IPS DF 6.9 (cell line): Measurements from ENCODE around the gene DDX23.

Experiments used
- DNase-seq: peaks from one replicate; pipeline ENCODE4 v3.0.0-alpha.2; 2013; ENCODE audit warnings: low read depth, low spot score
- H3K27ac ChIP-seq: one replicate; pipeline ENCODE4 v1.5.1; 2013; ENCODE audit warnings: low read length, control low read depth
- H3K27me3 ChIP-seq: 2 replicates; pipeline ENCODE4 v1.6.1; 2013; ENCODE audit warnings: mild to moderate bottlenecking, low read length; ENCODE audit not compliant: control insufficient read depth, insufficient read depth
- H3K36me3 ChIP-seq: 2 replicates; pipeline ENCODE4 v1.6.1; 2013; ENCODE audit warnings: low read length; ENCODE audit not compliant: control insufficient read depth, insufficient read depth
- H3K4me1 ChIP-seq: 2 replicates; pipeline ENCODE4 v1.6.1; 2013; ENCODE audit warnings: low read length; ENCODE audit not compliant: control insufficient read depth, insufficient read depth
- H3K4me3 ChIP-seq: 2 replicates; pipeline ENCODE4 v1.5.1; 2013; ENCODE audit warnings: mild to moderate bottlenecking, low read length
- H3K9me3 ChIP-seq: 2 replicates; pipeline ENCODE4 v1.6.1; 2013; ENCODE audit warnings: low read length, inconsistent platforms; ENCODE audit not compliant: control insufficient read depth, insufficient read depth
- WGBS: extraction: QIAGEN DNeasy Blood & Tissue Kit; methylation state at CpG from one replicate; pipeline ENCODE4 v1.1.7; 2013; ENCODE audit warnings: mixed read lengths, missing lambda C conversion rate; ENCODE audit not compliant: insufficient read length, insufficient coverage; 5-methylcytosine and 5-hydroxymethylcytosine counted together

Gene DDX23

GRCh38 chr12:48800457-48800856 is 51.5 kb downstream of the DDX23 start:
- no peak for DNase-seq
- WGBS: no CpG with 5 or more reads among the region's 14 CpGs

GRCh38 chr12:48796976-48797375 is 55.0 kb downstream of the DDX23 start:
- no CpG with 5 or more reads among the region's 3 CpGs for WGBS
- Histone ChIP-seq H3K4me1 (no peaks in the 10 kb centered on the region), H3K36me3 (no peaks in the 10 kb centered on the region), H3K4me3 (no peak overlapping the region), H3K27me3 (no peaks in the 10 kb centered on the region), H3K9me3 (no peaks in the 10 kb centered on the region), H3K27ac (no peak overlapping the region)
- DNase-seq: no peak

More at GRCh38 chr12:48800457-48800856, 51.5 kb downstream of the DDX23 start:
- no peak overlapping the region for H3K4me3 ChIP-seq
- H3K36me3 ChIP-seq: no peaks in the 10 kb centered on the region
- no peaks in the 10 kb centered on the region for H3K27me3 ChIP-seq
- H3K27ac ChIP-seq: no peak overlapping the region
- H3K9me3 ChIP-seq: no peaks in the 10 kb centered on the region
- H3K4me1 ChIP-seq: no peaks in the 10 kb centered on the region

GRCh38 chr12:48795550-48796455 is 56.2 kb downstream of the DDX23 start:
- H3K4me3 ChIP-seq: no peak overlapping the region
- H3K4me1 ChIP-seq: no peaks in the 10 kb centered on the region
- no peak overlapping the region for H3K27ac ChIP-seq
- DNase-seq: no peak
- no peaks in the 10 kb centered on the region for H3K27me3 ChIP-seq
- no CpG with 5 or more reads among the region's 12 CpGs for WGBS
- H3K36me3 ChIP-seq: no peaks in the 10 kb centered on the region
- no peaks in the 10 kb centered on the region for H3K9me3 ChIP-seq

- H3K9me3 ChIP-seq: no peaks in the 10 kb centered on the region
- H3K4me1 ChIP-seq: no peaks in the 10 kb centered on the region
- no peaks in the 10 kb centered on the region for H3K36me3 ChIP-seq
- no peak overlapping the region for H3K27ac ChIP-seq
- no peak for DNase-seq
- no peak overlapping the region for H3K4me3 ChIP-seq
- WGBS: no CpG with 5 or more reads among the region's 3 CpGs
- no peaks in the 10 kb centered on the region for H3K27me3 ChIP-seq
Measured at GRCh38 chr12:48794870-48795269, 57.1 kb downstream of the DDX23 start.

GRCh38 chr12:48793696-48794095 is 58.3 kb downstream of the DDX23 start:
- Histone ChIP-seq H3K4me1 (no peaks in the 10 kb centered on the region), H3K9me3 (no peaks in the 10 kb centered on the region), H3K4me3 (no peak overlapping the region), H3K36me3 (no peaks in the 10 kb centered on the region), H3K27ac (no peak overlapping the region), H3K27me3 (no peaks in the 10 kb centered on the region)
- no CpG with 5 or more reads among the region's 3 CpGs for WGBS
- no peak for DNase-seq

GRCh38 chr12:48789858-48790326 is 62.1 kb downstream of the DDX23 start:
- Histone ChIP-seq H3K9me3 (no peaks in the 10 kb centered on the region), H3K27ac (no peak overlapping the region), H3K4me1 (peaks cover 2% of the 10 kb centered on the region; the same call in 1 of the 2 replicates), H3K4me3 (peak overlapping the region; percentile 65; the same call in 1 of the 2 replicates), H3K36me3 (no peaks in the 10 kb centered on the region), H3K27me3 (no peaks in the 10 kb centered on the region)
- WGBS: no CpG with 5 or more reads among the region's 4 CpGs
- no peak for DNase-seq

- H3K27me3 ChIP-seq: no peaks in the 10 kb centered on the region
- H3K36me3 ChIP-seq: no peaks in the 10 kb centered on the region
- peak; percentile 52 for DNase-seq
- no peaks in the 10 kb centered on the region for H3K9me3 ChIP-seq
- no CpG with 5 or more reads among the region's 86 CpGs for WGBS
- H3K4me3 ChIP-seq: peak within 1 kb of the TSS; percentile 65; the same call in 1 of the 2 replicates
- peaks cover 2% of the 10 kb centered on the region; the same call in 1 of the 2 replicates for H3K4me1 ChIP-seq
- H3K27ac ChIP-seq: no peak within 1 kb of the TSS
Measured at GRCh38 chr12:48788854-48789775, 62.8 kb downstream of the DDX23 start, which contains the start of gene ADCY6. Gene ADCY6 (minus strand): TSS chr12:48789089. CDS start chr12:48783434, 5,655 bp downstream.

- Histone ChIP-seq H3K4me1 (peaks cover 2% of the 10 kb centered on the region; the same call in 1 of the 2 replicates), H3K27me3 (no peaks in the 10 kb centered on the region), H3K4me3 (peak overlapping the region; percentile 65; the same call in 1 of the 2 replicates), H3K27ac (no peak overlapping the region), H3K9me3 (no peaks in the 10 kb centered on the region), H3K36me3 (no peaks in the 10 kb centered on the region)
- WGBS: no CpG with 5 or more reads among the region's 25 CpGs
- DNase-seq: no peak
Measured at GRCh38 chr12:48788524-48788853, 63.5 kb downstream of the DDX23 start.

GRCh38 chr12:48787791-48788523 is 64.0 kb downstream of the DDX23 start:
- no peak for DNase-seq
- no CpG with 5 or more reads among the region's 11 CpGs for WGBS

More at GRCh38 chr12:48787791-48788523, 64.0 kb downstream of the DDX23 start:
- H3K9me3 ChIP-seq: no peaks in the 10 kb centered on the region
- H3K36me3 ChIP-seq: no peaks in the 10 kb centered on the region
- H3K27me3 ChIP-seq: no peaks in the 10 kb centered on the region
- peaks cover 2% of the 10 kb centered on the region; the same call in 1 of the 2 replicates for H3K4me1 ChIP-seq
- peak overlapping the region; percentile 65; the same call in 1 of the 2 replicates for H3K4me3 ChIP-seq
- H3K27ac ChIP-seq: no peak overlapping the region
